Muscle of leg (tissue), 11 donors: Measurements from ENCODE around the gene SERTAD3. TPM values are rescaled to one million over a fixed set of nuclear protein-coding genes. Genes with fewer than 3 reads are reported as not detected.
"Not testable (repeated sequence)": the region's sequence is repeated elsewhere in the genome, so short reads cannot be mapped to it uniquely, and the experiment has no call there.

Source experiments
- DNase-seq: peaks from one replicate; pipeline ENCODE4 v3.0.0; 2013
- H3K27ac ChIP-seq: one replicate; pipeline ENCODE4 v1.5.1; 2013; ENCODE audit warnings: mild to moderate bottlenecking, low read length, control low read depth
- H3K27me3 ChIP-seq: one replicate; pipeline ENCODE4 v1.6.1; 2013; ENCODE audit warnings: low read length; ENCODE audit not compliant: control insufficient read depth, insufficient read depth
- H3K36me3 ChIP-seq: one replicate; pipeline ENCODE4 v1.6.1; 2013; ENCODE audit warnings: low read length; ENCODE audit not compliant: control insufficient read depth, insufficient read depth
- H3K4me1 ChIP-seq: one replicate; pipeline ENCODE4 v1.6.1; 2013; ENCODE audit warnings: low read length; ENCODE audit not compliant: control insufficient read depth, insufficient read depth
- H3K4me3 ChIP-seq: one replicate; pipeline ENCODE4 v1.5.1; 2013; ENCODE audit warnings: low read length, control low read depth
- H3K9me3 ChIP-seq: replicated peaks from 2 replicates; pipeline ENCODE4 v1.6.1; 2013; ENCODE audit warnings: low read depth, low read length; ENCODE audit not compliant: control insufficient read depth
- WGBS: methylation state at CpG from one replicate; pipeline ENCODE4 v1.1.5; 2013; ENCODE audit warnings: missing lambda C conversion rate; ENCODE audit not compliant: insufficient coverage; 5-methylcytosine and 5-hydroxymethylcytosine counted together
- polyA plus RNA-seq, 8 donors: library from polyadenylated mRNA; unstranded; fragments of 120-200 nt; gene quantifications; one replicate each; pipeline versions ENCODE4 v1.2.1 to v1.2.3, GENCODE V29; 2013; ENCODE audit warnings: inconsistent platforms in 1 of 8, low replicate concordance in 1 of 8; ENCODE audit not compliant: insufficient read length in 8 of 8, insufficient read depth in 1 of 8
- total RNA-seq: library from RNA; stranded (reverse); fragments of 120-200 nt; gene quantifications from one replicate; pipeline ENCODE4 v1.2.4, GENCODE V29; 2013

The SERTAD3 gene
- total and polyA plus RNA-seq, 9 donors, result 45.5 to 66.1 (median 52.7) TPM

- H3K9me3 ChIP-seq, result no peaks in the 10 kb centered on the region
- WGBS, result 71% methylated on average over 1 of the region's 3 CpGs
- H3K4me3 ChIP-seq, result no peak overlapping the region
- DNase-seq, result no peak
- no peak overlapping the region for H3K27ac ChIP-seq
- peaks cover 7% of the 10 kb centered on the region for H3K36me3 ChIP-seq
- H3K4me1 ChIP-seq, result peaks cover 11% of the 10 kb centered on the region
- no peaks in the 10 kb centered on the region for H3K27me3 ChIP-seq
Measured at GRCh38 chr19:40460185-40460584, 16.1 kb upstream of the SERTAD3 start.

- Histone ChIP-seq H3K4me3 (no peak overlapping the region), H3K9me3 (no peaks in the 10 kb centered on the region), H3K36me3 (peaks cover 9% of the 10 kb centered on the region), H3K27ac (no peak overlapping the region), H3K27me3 (no peaks in the 10 kb centered on the region), H3K4me1 (no peaks in the 10 kb centered on the region)
- WGBS, result 100% methylated on average over 1 of the region's 3 CpGs
- no peak for DNase-seq
Measured at GRCh38 chr19:40458597-40458974, 14.5 kb upstream of the SERTAD3 start.

- Histone ChIP-seq H3K27me3 (no peaks in the 10 kb centered on the region), H3K4me1 (no peaks in the 10 kb centered on the region), H3K4me3 (no peak overlapping the region), H3K36me3 (peaks cover 14% of the 10 kb centered on the region), H3K27ac (no peak overlapping the region), H3K9me3 (no peaks in the 10 kb centered on the region)
- WGBS, result 89% methylated on average over 13 of the region's 27 CpGs
- DNase-seq, result no peak
Measured at GRCh38 chr19:40457953-40458596, 13.9 kb upstream of the SERTAD3 start.

GRCh38 chr19:40457048-40457447 lies 12.9 kb upstream of the SERTAD3 start:
- Histone ChIP-seq H3K4me1 (no peaks in the 10 kb centered on the region), H3K36me3 (peaks cover 16% of the 10 kb centered on the region), H3K27me3 (no peaks in the 10 kb centered on the region), H3K27ac (no peak overlapping the region), H3K4me3 (no peak overlapping the region), H3K9me3 (no peaks in the 10 kb centered on the region)
- WGBS, result 68% methylated on average over 2 of the region's 5 CpGs
- no peak for DNase-seq

GRCh38 chr19:40453943-40454342 lies 9.8 kb upstream of the SERTAD3 start:
- not testable (repeated sequence) for H3K4me1 ChIP-seq, H3K4me3 ChIP-seq, H3K27me3 ChIP-seq, H3K27ac ChIP-seq, H3K9me3 ChIP-seq, DNase-seq
- 80% methylated on average over 1 of the region's 6 CpGs for WGBS
- peaks cover 23% of the 10 kb centered on the region for H3K36me3 ChIP-seq

- WGBS, result 82% methylated on average over 4 of the region's 5 CpGs
- DNase-seq, result no peak
- Histone ChIP-seq H3K4me3 (no peak overlapping the region), H3K9me3 (no peaks in the 10 kb centered on the region), H3K27me3 (no peaks in the 10 kb centered on the region), H3K4me1 (no peaks in the 10 kb centered on the region), H3K27ac (no peak overlapping the region), H3K36me3 (peaks cover 29% of the 10 kb centered on the region)
Measured at GRCh38 chr19:40453151-40453735, 9.1 kb upstream of the SERTAD3 start.

- Histone ChIP-seq H3K27ac (no peak overlapping the region), H3K9me3 (no peaks in the 10 kb centered on the region), H3K36me3 (peaks cover 31% of the 10 kb centered on the region), H3K4me1 (no peaks in the 10 kb centered on the region), H3K4me3 (no peak overlapping the region), H3K27me3 (no peaks in the 10 kb centered on the region)
- 57% methylated on average over 5 of the region's 5 CpGs for WGBS
- DNase-seq, result no peak
Measured at GRCh38 chr19:40452016-40452415, 7.9 kb upstream of the SERTAD3 start.

GRCh38 chr19:40450664-40451063 lies 6.5 kb upstream of the SERTAD3 start:
- Histone ChIP-seq H3K4me1 (no peaks in the 10 kb centered on the region), H3K9me3 (no peaks in the 10 kb centered on the region), H3K4me3 (no peak overlapping the region), H3K27me3 (no peaks in the 10 kb centered on the region), H3K27ac (no peak overlapping the region), H3K36me3 (peaks cover 31% of the 10 kb centered on the region)
- no peak for DNase-seq
- WGBS, result 100% methylated on average over 2 of the region's 4 CpGs

GRCh38 chr19:40449506-40449905 lies 5.4 kb upstream of the SERTAD3 start:
- H3K9me3 ChIP-seq, result no peaks in the 10 kb centered on the region
- no peaks in the 10 kb centered on the region for H3K27me3 ChIP-seq
- no peak overlapping the region for H3K4me3 ChIP-seq
- peaks cover 27% of the 10 kb centered on the region for H3K36me3 ChIP-seq
- WGBS, result 100% methylated on average over 3 of the region's 4 CpGs
- H3K27ac ChIP-seq, result no peak overlapping the region
- DNase-seq, result no peak
- H3K4me1 ChIP-seq, result peaks cover 7% of the 10 kb centered on the region

GRCh38 chr19:40446263-40446784 lies 2.2 kb upstream of the SERTAD3 start:
- WGBS, result 75% methylated on average over 7 of the region's 8 CpGs
- no peak overlapping the region for H3K4me3 ChIP-seq
- no peaks in the 10 kb centered on the region for H3K27me3 ChIP-seq
- peaks cover 31% of the 10 kb centered on the region for H3K36me3 ChIP-seq
- no peak for DNase-seq
- no peak overlapping the region for H3K27ac ChIP-seq
- no peaks in the 10 kb centered on the region for H3K9me3 ChIP-seq
- peaks cover 21% of the 10 kb centered on the region for H3K4me1 ChIP-seq
